CD14-positive monocyte (primary cell): ENCODE data around the gene TASOR2. TPM values are rescaled to one million over a fixed set of nuclear protein-coding genes. Genes with fewer than 3 reads are reported as not detected.

ENCODE experiments used
- DNase-seq, 3 donors: peaks; one replicate each; pipeline ENCODE4 v3.0.0-alpha.2; 2011 to 2022
- H2AFZ ChIP-seq: 2 replicates; pipeline ENCODE4 v1.6.0; 2012; ENCODE audit warnings: mild to moderate bottlenecking, low read depth, low read length, inconsistent platforms; ENCODE audit not compliant: insufficient read depth, poor library complexity, severe bottlenecking
- H3K27ac ChIP-seq, 2 donors: 1 replicate in 1 of 2; 2 replicates in 1 of 2; pipeline ENCODE4 v1.5.1; 2012 to 2013; ENCODE audit warnings: low read length in 2 of 2, control low read depth in 1 of 2, inconsistent platforms in 1 of 2, low read depth in 1 of 2, mild to moderate bottlenecking in 1 of 2
- H3K27me3 ChIP-seq, 2 donors: one replicate each; pipeline versions ENCODE4 v1.6.0 to v1.6.1; 2011 to 2013; ENCODE audit warnings: low read length in 2 of 2; ENCODE audit not compliant: control insufficient read depth in 2 of 2, insufficient read depth in 2 of 2
- H3K36me3 ChIP-seq, 2 donors: replicated peaks in 1 of 2; 1 replicate in 1 of 2; 2 replicates in 1 of 2; pipeline versions ENCODE4 v1.5.1 to v1.6.1; 2012 to 2013; ENCODE audit warnings: low read length in 2 of 2, control low read depth in 1 of 2, inconsistent platforms in 1 of 2, mild to moderate bottlenecking in 1 of 2; ENCODE audit not compliant: insufficient read depth in 2 of 2, control insufficient read depth in 1 of 2
- H3K4me1 ChIP-seq, 2 donors: 1 replicate in 1 of 2; 2 replicates in 1 of 2; pipeline versions ENCODE4 v1.5.1 to v1.6.1; 2012 to 2013; ENCODE audit warnings: low read length in 2 of 2, control low read depth in 1 of 2, inconsistent platforms in 1 of 2, mild to moderate bottlenecking in 1 of 2, moderate library complexity in 1 of 2; ENCODE audit not compliant: insufficient read depth in 2 of 2, control insufficient read depth in 1 of 2
- H3K4me2 ChIP-seq: replicated peaks from 2 replicates; pipeline ENCODE3; 2012; ENCODE audit warnings: low read length, moderate library complexity, mild to moderate bottlenecking; ENCODE audit not compliant: poor library complexity, severe bottlenecking; ENCODE audit errors: extremely low read depth
- H3K4me3 ChIP-seq, 3 experiments: fragments of 200-600 bp in 1 of 3; sonication (generic) in 1 of 3; replicated peaks in 1 of 3; 1 replicate in 2 of 3; 2 replicates in 1 of 3; pipeline ENCODE4 v1.5.1; 2011 to 2013; ENCODE audit warnings: low read length in 3 of 3, mild to moderate bottlenecking in 3 of 3, control low read depth in 2 of 3, low read depth in 2 of 3, inconsistent platforms in 1 of 3, moderate library complexity in 1 of 3
- H3K79me2 ChIP-seq: 2 replicates; pipeline ENCODE4 v1.6.0; 2012; ENCODE audit warnings: mild to moderate bottlenecking, control low read depth, inconsistent platforms, low read length, moderate library complexity; ENCODE audit not compliant: insufficient read depth
- H3K9ac ChIP-seq: 2 replicates; pipeline ENCODE4 v1.6.0; 2017; ENCODE audit warnings: low read length, mild to moderate bottlenecking; ENCODE audit not compliant: insufficient read depth, poor library complexity, severe bottlenecking
- H3K9me3 ChIP-seq, 2 donors: replicated peaks in 1 of 2; 1 replicate in 1 of 2; 2 replicates in 1 of 2; pipeline versions ENCODE4 v1.5.1 to v1.6.1; 2012 to 2013; ENCODE audit warnings: low read length in 2 of 2, control low read depth in 1 of 2; ENCODE audit not compliant: control insufficient read depth in 1 of 2, insufficient read depth in 1 of 2
- H4K20me1 ChIP-seq: 2 replicates; pipeline ENCODE4 v1.6.0; 2012; ENCODE audit warnings: mild to moderate bottlenecking, low read length, control low read depth, moderate library complexity; ENCODE audit not compliant: insufficient read depth
- H3K27ac Mint-ChIP-seq, 7 donors: one replicate each; pipeline ENCODE4 v1.8.0; 2020; ENCODE audit warnings: mild to moderate bottlenecking in 7 of 7, mixed read lengths in 7 of 7, moderate library complexity in 6 of 7, inconsistent platforms in 2 of 7
- H3K27me3 Mint-ChIP-seq, 3 donors: one replicate each; pipeline ENCODE4 v1.8.0; 2021 to 2022; ENCODE audit warnings: low read depth in 3 of 3, mild to moderate bottlenecking in 3 of 3, mixed read lengths in 3 of 3, moderate library complexity in 3 of 3, inconsistent platforms in 1 of 3
- H3K36me3 Mint-ChIP-seq, 2 donors: one replicate each; pipeline ENCODE4 v1.8.0; 2020; ENCODE audit warnings: mixed read lengths in 2 of 2, inconsistent platforms in 1 of 2, mild to moderate bottlenecking in 1 of 2
- H3K4me1 Mint-ChIP-seq: one replicate; pipeline ENCODE4 v1.8.0; 2020; ENCODE audit warnings: mild to moderate bottlenecking, mixed read lengths
- H3K4me3 Mint-ChIP-seq, 2 donors: one replicate each; pipeline ENCODE4 v1.8.0; 2020; ENCODE audit warnings: mild to moderate bottlenecking in 2 of 2, mixed read lengths in 2 of 2, moderate library complexity in 1 of 2
- H3K9me3 Mint-ChIP-seq, 7 donors: one replicate each; pipeline ENCODE4 v1.8.0; 2020 to 2022; ENCODE audit warnings: mixed read lengths in 7 of 7, mild to moderate bottlenecking in 6 of 7, moderate library complexity in 6 of 7, inconsistent platforms in 2 of 7
- WGBS: methylation state at CpG from one replicate; pipeline ENCODE4 v1.1.5; 2013; ENCODE audit warnings: missing lambda C conversion rate; ENCODE audit not compliant: insufficient coverage; 5-methylcytosine and 5-hydroxymethylcytosine counted together
- intact Hi-C, 2 donors: fragments of 100-400 bp; cut with micrococcal nuclease; formaldehyde crosslinking; loops; one replicate each; pipeline versions ENCODE4 v1.15.0 to v1.15.1; 2023
- polyA plus RNA-seq, 3 donors: library from polyadenylated mRNA; depleted of rRNA in 1 of 3; unstranded in 2 of 3; stranded (reverse) in 1 of 3; fragments of 300-500 nt in 2 of 3; fragments of >200 nt in 1 of 3; fragmentation: Illumina TruSeq in 2 of 3; gene quantifications; 1 replicate in 2 of 3; 2 replicates in 1 of 3; pipeline ENCODE4 v1.2.3, GENCODE V29; 2012 to 2021
- TF ChIP-seq, protein P1 (sequence below): fragments of 200-600 bp; IDR thresholded peaks from one replicate; pipeline ENCODE4 v1.8.0; 2022; ENCODE audit warnings: antibody characterized with exemption, mild to moderate bottlenecking

Gene TASOR2
- polyA plus RNA-seq, 3 donors, result 3.2 to 12.3 (median 9.5) TPM

GRCh38 chr10:5648494-5649457, 35.9 kb upstream of the TASOR2 start:
- no peaks in the 10 kb centered on the region for H3K9me3 ChIP-seq
- no peak overlapping the region for H3K4me3 ChIP-seq
- no peak overlapping the region for H3K4me3 Mint-ChIP-seq
- H3K27ac Mint-ChIP-seq, result peak overlapping the region in 1 of 7 donors; percentile 56
- peaks cover 0 to 2% (median 1%) of the 10 kb centered on the region in 3 donors for H3K27me3 Mint-ChIP-seq
- H3K27me3 ChIP-seq, result no peaks in the 10 kb centered on the region
- peaks cover 3% of the 10 kb centered on the region for H4K20me1 ChIP-seq
- H3K9me3 Mint-ChIP-seq, result peaks cover 0 to 3% (median 0%) of the 10 kb centered on the region in 7 donors
- no peak overlapping the region for H3K9ac ChIP-seq
- no peak for DNase-seq
- 97% methylated on average over 43 of the region's 50 CpGs for WGBS
- H3K36me3 Mint-ChIP-seq, result peaks cover 69 to 88% of the 10 kb centered on the region in 2 donors
- no peaks in the 10 kb centered on the region for H3K79me2 ChIP-seq
- H3K27ac ChIP-seq, result no peak overlapping the region
- peaks cover 65 to 88% of the 10 kb centered on the region in 2 donors for H3K36me3 ChIP-seq
- H3K4me2 ChIP-seq, result no peak overlapping the region
- intact Hi-C loops, result no loop called here
- H2AFZ ChIP-seq, result no peak overlapping the region
- no peaks in the 10 kb centered on the region for H3K4me1 Mint-ChIP-seq
- TF ChIP-seq, protein P1, sequence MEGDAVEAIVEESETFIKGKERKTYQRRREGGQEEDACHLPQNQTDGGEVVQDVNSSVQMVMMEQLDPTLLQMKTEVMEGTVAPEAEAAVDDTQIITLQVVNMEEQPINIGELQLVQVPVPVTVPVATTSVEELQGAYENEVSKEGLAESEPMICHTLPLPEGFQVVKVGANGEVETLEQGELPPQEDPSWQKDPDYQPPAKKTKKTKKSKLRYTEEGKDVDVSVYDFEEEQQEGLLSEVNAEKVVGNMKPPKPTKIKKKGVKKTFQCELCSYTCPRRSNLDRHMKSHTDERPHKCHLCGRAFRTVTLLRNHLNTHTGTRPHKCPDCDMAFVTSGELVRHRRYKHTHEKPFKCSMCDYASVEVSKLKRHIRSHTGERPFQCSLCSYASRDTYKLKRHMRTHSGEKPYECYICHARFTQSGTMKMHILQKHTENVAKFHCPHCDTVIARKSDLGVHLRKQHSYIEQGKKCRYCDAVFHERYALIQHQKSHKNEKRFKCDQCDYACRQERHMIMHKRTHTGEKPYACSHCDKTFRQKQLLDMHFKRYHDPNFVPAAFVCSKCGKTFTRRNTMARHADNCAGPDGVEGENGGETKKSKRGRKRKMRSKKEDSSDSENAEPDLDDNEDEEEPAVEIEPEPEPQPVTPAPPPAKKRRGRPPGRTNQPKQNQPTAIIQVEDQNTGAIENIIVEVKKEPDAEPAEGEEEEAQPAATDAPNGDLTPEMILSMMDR, result no peak
- H3K4me1 ChIP-seq, result no peaks in the 10 kb centered on the region

- Histone ChIP-seq H3K9ac (no peak overlapping the region), H2AFZ (no peak overlapping the region), H3K4me3 (no peak overlapping the region), H3K4me2 (no peak overlapping the region), H3K36me3 (peaks cover 55 to 84% of the 10 kb centered on the region in 2 donors), H3K79me2 (no peaks in the 10 kb centered on the region), H3K27ac (no peak overlapping the region), H4K20me1 (peaks cover 7% of the 10 kb centered on the region), H3K9me3 (no peaks in the 10 kb centered on the region), H3K27me3 (no peaks in the 10 kb centered on the region), H3K4me1 (no peaks in the 10 kb centered on the region)
- no peaks in the 10 kb centered on the region for H3K4me1 Mint-ChIP-seq
- H3K4me3 Mint-ChIP-seq, result no peak overlapping the region
- intact Hi-C loops, result no loop called here
- DNase-seq, result no peak
- TF ChIP-seq, protein P1, result no peak
- peaks cover 0 to 3% (median 0%) of the 10 kb centered on the region in 7 donors for H3K9me3 Mint-ChIP-seq
- peaks cover 0 to 2% (median 1%) of the 10 kb centered on the region in 3 donors for H3K27me3 Mint-ChIP-seq
- H3K27ac Mint-ChIP-seq, result peak overlapping the region in 1 of 7 donors; percentile 46
- WGBS, result 98% methylated on average over 10 of the region's 11 CpGs
- H3K36me3 Mint-ChIP-seq, result peaks cover 62 to 86% of the 10 kb centered on the region in 2 donors
Observed at GRCh38 chr10:5649746-5650145, 34.9 kb upstream of the TASOR2 start.
